Activated CD8-positive, alpha-beta memory T cell treated with anti-CD3 and anti-CD28 coated beads, Interleukin-2, amount 50 U/mL, for 48 hours (primary cell): Measurements from ENCODE around the gene FCSK.
"Not testable (repeated sequence)": the region's sequence is repeated elsewhere in the genome, so short reads cannot be mapped to it uniquely, and the experiment has no call there.

Source experiments
- DNase-seq: peaks from one replicate; pipeline ENCODE4 v3.0.0-alpha.2; 2020

The FCSK gene

DNA sequence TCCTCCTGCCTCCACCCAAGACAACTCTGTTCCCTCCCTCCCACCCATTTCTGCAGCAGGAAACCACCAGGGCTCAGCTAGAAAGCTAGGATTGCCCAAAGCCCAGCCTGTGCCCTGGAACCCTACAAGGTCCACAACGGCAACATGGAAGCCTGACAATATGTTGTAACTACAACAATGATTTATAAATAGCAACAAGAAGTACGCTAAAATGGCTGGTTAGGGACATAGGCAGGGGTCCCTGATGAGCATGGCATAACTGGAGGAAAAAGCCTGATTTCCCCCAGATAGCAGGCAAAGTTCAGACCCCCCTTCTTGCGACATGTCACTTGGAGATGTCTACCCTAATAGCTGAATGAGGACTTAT, 22.1 kb upstream of the FCSK start:
- no peak for DNase-seq

DNA sequence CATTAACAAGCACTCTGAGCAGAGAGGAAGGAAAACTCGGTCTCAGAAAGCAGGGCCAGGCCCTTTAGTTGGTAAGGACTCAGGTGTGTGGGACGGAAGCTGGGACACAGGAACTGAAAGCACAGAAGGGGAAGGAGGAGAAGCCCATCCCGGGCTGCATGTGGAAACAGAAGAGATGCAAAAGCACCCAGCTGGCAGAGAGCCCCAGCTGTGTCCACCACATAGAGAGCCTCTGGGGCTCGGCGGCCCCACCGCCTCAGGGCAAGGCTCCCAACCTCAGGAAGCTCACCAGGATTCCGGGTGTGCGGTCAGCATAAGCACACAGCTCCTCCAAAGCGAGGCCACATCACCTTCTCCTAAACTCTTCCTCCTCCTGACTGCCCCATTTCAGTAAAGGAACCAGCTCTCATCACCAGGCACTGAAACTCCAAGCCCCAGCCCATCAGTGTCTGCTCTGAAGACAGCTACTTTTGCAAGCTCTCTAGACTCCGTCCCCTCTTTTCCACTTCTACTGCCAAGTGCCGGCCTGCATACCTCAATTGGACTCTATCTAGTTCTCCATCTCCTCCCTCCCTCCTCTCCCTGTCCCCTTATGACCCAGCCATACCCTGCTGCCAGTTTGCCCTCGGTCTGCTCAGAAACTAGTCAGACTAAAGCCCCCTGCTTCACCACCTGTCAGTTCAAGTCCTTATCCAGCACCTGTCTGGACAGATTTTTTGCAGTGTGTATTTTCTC, 21.5 kb upstream of the FCSK start:
- DNase-seq, result no peak

DNA sequence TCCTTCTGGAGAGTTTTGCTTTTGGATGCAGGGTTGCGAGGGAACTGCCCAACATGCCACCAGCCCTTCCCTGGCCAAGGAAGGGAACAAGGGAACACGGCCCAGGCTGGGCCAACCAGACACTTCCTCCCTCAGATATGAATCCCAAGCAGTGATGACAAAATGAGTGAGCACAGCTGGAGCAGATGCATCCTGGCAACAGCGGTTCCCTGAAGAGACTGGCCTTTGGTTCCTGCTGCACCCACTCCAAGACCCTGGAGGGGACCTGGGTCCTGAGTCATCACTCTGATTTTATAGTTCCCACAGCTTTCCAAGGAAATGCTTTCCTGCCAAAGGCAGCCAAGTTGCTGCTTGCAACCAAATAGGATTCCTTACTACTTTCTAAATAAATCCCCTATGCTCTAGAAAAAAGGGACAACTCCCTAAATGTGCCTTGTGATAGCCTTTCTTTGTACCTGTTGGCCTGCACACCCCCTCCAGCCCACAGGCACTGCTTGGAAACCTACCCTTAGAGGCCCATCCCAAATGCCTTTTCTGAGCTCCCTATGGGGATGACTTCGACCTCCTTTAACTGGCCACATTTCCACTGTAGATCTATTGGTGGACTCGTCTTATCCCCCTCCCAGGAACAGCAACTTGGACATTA, 20.8 kb upstream of the FCSK start:
- no peak for DNase-seq

DNA sequence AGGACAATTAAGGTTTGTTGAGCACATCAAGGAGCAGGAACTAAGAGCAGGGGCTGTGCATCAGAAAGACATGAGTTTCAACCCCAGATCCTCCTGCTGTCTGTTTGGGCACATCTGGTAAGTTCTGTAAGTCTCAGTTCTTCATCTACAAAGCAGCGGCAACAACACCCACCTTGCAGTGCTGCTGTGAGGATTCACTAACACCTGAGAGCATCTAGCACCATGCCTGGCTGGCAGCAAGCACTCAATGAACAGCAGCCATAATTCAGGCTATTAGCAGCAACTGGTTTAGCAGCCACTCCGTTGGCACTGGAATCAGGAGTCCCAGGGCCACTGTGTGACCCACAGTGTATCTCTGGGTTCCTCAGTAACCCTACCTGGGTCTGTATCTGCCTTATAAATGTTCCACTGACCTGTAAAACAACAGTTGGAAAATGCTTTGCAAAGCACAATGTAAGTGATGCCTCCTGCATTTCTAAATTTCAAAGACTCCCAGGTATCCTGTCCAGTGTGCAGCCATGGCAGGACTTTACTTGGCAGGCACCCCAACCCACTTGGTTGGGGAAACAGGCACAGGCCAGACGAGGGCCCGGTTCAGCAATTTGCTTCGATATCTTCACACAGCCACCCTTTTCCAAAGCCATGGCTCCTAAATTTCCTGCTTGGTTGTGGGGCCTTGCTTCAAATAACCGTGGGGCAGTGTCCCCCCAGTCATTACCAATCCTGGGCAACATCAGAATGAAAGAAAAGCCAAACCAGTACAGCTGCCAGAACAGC, 19.7 kb upstream of the FCSK start:
- DNase-seq, result no peak

DNA sequence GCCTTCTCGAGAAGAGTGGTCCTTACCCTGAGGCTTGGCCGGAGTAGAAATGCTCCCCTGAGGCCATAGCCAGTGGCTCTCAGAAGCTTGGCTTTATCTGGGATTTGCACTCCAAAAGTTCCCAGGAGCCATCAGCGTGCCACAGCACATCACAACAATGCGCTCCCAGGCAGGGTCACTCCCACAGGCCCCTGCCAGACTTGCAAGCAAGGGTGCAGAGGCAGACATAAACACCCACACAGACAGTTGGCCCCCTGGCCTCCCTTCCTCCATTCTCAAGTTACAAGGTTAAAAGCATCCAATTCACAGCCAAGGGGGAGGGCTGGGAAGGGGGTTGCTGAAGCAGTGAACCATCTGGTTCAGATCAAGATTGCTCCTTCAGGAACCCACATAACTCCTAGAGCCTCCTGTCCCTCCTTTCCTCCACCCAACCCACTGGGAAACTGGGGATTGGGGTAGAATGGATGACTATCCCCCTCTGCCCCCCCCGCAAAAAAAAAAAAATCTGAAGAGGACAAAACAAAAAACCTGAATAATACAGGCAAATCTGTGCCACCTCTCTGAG, 17.3 kb upstream of the FCSK start:
- no peak for DNase-seq

DNA sequence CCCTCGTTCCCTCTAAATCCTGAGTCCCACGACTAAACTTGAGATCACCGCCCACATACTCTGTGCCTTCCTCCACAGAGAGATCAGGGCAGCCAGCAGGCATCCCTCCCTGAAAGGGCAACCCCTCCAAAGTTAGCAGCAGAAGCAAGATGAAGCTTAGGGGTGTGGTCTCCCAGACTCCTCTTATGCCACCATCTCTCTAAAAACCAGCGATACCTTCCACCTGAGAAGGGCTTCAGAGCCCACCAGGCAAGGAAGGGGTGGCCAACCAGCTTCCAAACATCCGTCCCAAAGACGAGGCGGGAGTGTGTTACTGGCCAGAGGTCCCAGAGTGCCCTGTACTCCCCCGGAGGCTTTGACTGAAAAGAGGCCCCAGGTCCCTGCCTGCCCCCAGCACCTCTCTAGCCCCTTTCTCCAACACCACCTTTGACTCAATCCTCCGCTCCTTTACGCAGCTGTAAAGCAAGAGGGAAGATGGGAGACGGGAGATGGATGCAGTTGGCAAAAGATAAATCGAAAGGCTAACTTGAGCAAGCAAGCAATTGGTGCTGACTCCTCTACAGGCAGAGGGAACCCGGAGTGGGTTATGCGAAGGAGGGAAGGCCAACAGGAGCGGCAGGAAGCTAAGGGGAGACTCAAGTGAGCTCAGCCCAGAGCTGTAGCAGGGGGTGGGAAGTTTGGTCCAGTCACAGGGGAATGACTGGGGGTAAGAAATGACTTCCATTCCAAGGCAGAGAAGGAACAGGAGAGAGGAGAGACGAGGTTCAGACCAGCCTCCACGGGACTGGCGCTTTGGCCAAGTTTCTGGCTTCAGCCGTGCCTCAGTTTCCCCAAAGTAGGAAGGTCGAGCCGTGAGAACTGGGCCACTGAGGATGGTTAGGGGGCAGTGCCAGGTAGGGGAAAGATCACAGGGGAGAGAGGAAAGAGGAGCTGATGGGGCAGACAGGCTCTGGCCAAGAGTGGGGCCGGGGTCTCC, 16.5 kb upstream of the FCSK start:
- peak; percentile 63 for DNase-seq

DNA sequence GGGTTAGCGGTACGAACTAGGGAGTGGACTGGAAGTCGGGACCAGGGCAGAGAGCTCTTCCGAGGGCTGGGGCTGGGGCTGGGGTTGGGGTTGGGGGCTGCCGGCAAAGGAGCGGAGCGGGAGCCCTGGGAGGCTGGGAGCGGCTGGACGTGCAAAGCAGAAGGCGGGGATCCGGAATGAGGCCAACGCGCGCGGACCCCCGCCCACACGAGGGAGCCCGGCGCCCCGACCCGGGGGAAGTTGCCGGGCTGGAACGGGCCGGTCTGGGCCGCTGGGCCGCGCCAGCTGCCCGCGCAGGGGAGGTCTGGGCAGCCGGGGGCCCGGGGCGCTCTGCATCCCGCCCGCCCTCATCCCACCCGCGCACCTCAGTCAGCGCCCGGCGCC, 15.8 kb upstream of the FCSK start:
- peak; percentile 65 for DNase-seq

DNA sequence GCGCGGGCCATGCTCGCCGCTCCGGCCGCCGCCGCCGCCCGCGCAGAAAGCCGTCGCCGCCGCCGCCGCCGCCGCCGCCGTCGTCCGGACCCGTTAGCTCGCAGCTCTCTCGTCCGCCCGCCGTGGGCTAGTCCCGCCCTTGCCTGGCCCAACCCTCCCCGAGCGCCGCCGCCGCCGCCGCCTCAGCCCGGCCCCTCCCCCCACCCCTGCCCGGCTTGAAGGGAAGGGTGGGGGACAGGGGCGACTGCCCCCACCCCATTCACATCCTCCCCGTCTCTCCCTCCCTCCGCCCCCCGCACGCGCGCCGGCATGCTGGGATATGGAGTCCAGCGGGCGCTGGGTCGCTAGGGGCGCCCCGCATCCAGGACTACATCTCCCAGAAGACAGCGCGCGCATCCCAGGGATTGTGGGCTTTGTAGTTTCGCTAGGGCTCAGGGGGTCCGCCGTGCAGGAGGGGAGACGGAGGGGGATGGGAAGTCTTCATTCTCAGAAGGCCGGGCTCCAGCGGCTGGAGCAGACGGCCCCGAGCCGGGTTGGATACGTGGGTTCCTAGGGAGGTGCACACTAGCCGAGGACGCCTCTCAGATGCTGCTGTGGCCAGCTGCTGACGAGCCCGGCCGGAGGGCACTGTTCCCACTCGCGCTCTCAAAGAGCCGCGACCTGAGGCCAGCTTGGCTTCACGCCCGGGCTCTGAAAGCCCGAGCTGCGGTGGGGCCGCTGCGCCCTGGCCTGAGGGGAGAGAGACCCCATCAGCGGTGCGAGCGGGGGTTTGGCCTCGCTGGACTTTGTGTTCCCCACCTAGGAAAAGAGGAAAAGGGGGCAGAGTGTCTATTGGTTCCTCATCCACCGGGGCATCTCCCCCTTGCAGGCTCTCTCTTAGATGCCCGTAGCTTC, 15.2 kb upstream of the FCSK start, which contains the start of gene ST3GAL2:
Gene ST3GAL2, minus strand, starts transcription at position 132 of the 894 bp plus-strand sequence. CDS start 40,570 bp downstream, outside the sequence.
- DNase-seq, result peak; percentile 94

DNA sequence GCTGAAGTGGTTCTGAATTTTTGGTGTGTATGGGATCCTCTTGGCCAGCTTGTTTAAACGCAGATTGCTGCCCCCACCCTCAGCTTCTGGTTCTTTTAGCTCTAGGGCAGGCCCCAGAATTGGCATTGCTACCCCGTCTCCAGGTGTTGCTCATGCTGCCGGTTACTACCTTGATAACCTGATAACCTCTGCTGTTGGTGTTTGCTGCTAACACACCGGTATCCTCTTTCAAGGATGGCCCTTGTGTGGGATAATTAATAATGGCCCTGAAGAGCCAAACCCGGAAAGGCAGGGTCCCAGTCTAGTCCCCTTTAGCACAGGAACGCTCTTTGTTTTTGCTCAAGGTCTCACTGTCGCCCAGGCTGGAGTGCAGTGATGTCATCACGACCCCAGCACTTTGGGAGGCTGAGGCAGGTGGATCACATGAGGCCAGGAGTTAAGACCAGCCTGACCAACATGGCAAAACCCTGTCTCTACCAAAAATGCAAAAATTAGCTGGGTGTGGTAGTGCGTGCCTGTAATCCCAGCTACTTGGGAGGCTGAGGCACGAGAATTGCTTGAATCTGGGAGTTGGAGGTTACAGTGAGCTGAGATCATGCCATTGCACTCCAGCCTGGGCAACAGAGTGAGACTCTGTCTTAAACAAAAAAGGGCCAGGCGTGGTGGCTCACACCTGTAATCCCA, 14.2 kb upstream of the FCSK start:
- DNase-seq, result no peak

DNA sequence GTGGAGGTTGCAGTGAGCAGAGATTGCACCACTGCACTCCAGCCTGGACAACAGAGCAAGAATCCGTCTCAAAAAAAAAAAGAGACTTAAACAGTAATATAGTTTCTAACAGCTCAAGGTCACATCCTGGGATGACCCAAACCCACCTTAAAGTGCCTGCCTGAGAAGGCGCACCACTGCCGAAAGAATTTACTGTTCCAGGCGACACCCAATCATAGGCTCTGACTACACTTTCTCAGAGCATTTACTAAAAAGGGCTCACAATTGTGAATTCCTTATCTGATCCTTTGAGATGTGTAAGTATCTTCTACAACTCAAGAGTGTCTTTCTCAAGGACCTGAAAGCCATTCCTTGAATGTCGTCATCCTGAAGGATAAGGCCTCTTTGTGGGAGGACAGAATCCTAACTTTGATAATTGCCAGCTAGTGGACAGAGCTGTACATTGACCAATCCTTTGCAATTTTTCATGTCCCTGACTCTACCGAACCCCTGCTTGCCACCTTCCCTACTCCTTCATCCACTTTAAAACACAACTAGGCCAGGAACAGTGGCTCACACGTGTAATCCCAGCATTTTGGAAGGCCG, 12.9 kb upstream of the FCSK start:
- DNase-seq, result no peak

DNA sequence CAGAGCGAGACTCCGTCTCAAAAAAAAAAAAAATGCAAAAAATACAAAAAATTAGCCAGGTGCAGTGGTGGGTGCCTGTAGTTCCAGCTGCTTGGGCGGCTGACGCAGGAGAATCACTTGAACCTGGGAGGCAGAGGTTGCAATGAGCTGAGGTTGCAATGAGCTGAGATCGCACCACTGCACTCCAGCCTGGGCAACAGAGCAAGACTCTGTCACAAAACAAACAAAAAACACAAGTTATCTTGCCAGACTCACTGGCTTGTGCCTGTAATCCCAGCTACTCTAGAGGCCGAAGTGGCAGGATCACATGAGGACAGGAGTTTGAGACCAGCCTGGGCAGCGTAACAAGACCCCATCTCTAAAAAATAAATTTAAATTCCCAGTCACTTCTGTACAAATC, 12.1 kb upstream of the FCSK start:
- DNase-seq, result no peak

DNA sequence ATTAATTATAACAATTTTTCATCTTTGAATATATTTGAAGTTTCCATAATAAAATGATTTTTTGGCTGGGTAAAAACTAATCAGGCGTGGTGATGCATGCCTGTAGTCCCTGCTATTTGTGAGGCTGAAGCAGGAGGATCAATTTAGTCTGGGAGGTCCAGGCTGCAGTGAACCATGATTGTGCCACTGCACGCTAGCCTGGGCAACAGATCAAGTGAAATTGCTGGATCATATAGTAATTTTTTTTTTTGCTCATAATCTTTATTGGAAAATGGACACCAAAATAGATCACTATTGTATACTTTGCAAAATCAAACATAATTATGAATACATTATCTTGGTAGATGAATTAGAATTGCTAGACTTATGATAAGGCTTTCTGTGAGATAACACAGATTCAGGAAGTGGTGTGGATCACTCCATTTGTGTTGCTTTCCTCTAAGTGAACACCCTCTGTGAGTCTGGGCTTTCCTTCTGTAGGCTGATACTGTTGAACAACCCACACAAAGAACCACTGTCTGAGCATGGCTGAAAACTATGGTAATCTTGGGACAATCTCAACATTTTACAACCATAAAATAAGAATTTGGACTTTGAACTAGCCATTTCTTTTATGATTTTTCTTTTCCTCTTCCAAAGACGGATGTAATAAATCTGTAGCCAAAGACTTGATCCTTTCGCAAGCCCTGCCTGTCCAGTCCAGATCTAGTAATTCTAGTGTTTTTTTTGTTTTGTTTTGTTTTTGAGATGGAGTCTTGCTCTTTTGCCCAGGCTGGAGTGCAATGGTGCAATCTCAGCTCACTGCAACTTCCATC, 9.9 kb upstream of the FCSK start:
- DNase-seq, result no peak

DNA sequence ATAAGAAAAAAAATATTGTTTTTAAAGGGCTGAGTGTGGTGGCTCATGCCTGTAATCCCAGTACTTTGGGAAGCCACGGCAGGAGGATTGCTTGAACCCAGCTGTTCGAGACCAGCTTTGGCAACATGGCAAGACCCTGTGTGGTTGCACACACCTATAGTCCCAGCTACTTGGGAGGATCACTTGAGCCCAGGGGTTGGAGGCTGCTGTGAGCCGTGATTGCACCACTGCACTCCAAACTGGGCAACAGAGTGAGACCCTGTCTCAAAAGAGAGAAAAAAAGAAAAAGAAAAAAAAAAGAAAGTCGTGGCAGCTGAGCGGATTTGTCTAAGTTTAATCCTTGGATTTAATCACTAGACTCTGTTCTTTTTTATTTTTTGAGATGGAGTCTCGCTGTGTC, 6.3 kb upstream of the FCSK start:
- DNase-seq, result no peak

DNA sequence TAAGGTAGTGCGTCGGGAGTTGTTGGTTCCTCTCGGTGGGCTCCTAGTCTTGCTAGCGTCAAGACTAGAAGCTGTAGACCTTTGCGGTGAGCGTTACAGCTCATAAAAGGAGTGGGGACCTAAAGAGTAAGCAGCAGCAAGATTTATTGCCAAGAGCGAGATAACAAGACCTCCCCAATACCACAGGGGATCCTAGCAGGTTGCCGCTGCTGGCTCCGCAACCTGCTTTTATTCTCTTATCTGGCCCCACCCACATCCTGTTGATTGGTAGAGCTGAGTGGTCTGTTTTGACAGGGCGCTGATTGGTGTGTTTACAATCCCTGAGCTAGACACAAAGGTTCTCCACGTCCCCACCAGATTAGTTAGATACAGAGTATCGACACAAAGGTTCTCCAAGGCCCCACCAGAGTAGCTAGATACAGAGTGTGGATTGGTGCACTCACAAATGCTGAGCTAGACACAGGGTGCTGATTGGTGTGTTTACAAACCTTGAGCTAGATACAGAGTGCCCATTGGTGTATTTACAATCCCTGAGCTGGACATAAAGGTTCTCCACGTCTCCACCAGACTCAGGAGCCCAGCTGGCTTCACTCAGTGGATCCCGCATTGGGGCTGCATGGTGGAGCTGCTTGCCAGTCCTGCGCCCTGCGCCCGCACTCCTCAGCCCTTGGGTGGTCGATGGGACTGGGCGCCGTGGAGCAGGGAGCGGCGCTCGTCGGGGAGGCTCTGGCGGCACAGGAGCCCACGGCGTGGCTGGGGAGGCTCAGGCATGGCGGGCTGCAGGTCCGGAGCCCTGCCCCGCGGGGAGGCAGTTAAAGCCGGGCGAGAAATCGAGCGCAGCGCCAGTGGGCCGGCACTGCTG, 4.0 kb upstream of the FCSK start:
- DNase-seq, result not testable (repeated sequence)

DNA sequence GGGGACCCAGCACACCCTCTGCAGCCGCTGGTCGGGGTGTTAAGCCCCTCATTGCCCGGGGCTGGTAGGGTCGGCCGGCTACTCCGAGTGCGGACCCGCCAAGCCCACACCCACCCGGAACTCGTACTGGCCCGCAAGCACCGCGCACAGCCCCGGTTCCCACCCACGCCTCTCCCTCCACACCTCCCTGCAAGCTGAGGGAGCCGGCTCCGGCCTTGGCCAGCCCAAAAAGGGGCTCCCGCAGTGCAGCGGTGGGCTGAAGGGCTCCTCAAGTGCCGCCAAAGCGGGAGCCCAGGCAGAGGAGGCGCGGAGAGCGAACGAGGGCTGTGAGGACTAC, 3.4 kb upstream of the FCSK start:
- DNase-seq, result not testable (repeated sequence)

DNA sequence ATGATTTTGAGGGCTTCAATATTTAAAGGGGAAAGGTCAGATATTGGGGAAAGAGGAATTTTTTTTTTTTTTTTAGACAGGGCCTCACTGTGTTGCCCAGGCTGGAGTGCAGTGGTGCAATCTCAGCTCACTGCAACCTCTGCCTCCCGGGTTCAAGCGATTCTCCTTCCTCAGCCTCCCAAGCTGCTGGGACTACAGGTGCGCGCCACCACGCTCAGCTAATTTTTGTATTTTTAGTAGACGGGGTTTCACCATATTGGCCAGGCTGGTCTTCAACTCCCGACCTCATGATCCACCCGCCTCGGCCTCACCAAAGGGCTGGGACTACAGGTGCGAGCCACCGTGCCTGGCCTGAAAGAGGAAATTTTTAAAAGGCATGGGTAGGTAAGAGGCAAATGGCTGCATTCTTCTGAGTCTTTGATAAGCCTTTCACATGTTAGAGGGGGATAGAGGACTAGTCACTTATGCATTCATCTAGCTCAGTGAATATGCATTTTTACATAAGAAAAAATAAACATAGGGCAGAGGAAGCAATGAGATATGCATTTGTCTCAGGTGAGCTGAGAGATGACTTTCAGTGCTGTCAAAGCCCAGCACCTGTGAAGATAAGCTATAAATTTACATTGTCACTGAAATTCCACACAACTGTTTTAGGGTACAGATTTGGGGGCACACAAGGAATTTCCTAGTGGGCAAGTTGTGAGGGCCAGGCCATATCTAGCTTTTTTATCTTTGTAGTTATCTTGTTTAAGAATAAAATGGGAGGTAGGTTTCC, 1.1 kb upstream of the FCSK start:
- DNase-seq, result no peak

DNA sequence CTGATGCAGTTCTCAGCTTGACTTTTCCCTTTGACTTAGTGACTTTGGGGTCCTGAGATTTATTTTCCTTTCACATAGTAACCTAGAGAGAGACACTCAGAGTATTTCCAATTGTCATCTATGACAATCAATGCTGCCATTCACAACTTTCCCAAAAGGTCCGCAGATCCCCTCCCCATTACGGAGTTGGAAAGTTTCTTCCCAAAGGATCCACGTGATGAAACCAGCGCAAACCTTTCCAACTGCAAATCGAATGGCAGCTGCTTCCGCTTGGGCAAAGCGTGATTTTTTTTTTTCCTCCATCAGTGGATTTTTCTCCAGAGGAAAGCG, 538 bp upstream of the FCSK start:
- no peak for DNase-seq

DNA sequence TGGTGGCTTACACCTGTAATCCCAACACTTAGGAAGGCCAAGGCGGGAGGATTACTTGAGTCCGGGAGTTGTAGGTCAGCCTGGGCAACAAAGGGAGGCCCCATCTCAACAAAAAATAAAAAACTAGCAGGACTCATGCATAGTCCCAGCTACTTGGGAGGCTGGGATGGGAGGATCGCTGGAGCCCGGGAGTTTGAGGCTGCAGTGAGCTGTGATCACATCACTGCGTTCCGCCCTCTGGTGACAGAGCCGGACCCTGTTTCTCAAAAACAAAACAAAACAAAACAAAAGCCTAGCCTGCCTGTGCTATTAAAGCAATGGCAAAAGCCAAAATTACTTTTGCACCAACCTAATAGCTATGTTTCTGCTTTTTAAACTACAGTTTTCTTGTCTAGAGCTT, 1.5 kb downstream of the FCSK start:
- no peak for DNase-seq
